IMR-90 (cell line): ENCODE data around the gene GBX2. TPM values are rescaled to one million over a fixed set of nuclear protein-coding genes. Genes with fewer than 3 reads are reported as not detected.

Experiments
- ATAC-seq: fragments of 200-7000 bp; cut with Tn5 transposase; 2 replicates; pipeline ENCODE4 v1.9.1; 2020; ENCODE audit warnings: low read depth, mild to moderate bottlenecking, moderate library complexity
- BruUV-seq: library from RNA; stranded (reverse); fragments of 400-500 nt; replicated peaks from 2 replicates; lab custom pipeline; 2021; lab: Mats Ljungman, UMichigan
- CTCF ChIA-PET: fragments of 300-600 bp; formaldehyde crosslinking; extraction: SDS; loops from one replicate; lab custom pipeline; 2021; ENCODE audit warnings: antibody characterized with exemption; lab: Yijun Ruan, JAX
- POLR2A ChIA-PET: fragments of 300-600 bp; sonication (Branson Sonifier 250); formaldehyde crosslinking; loops from one replicate; lab custom pipeline; 2022; ENCODE audit warnings: antibody characterized with exemption; ENCODE audit not compliant: unreplicated experiment; lab: Charles Lee
- DNase-seq: peaks from one replicate; pipeline ENCODE4 v3.0.0; 2013
- H2AFZ ChIP-seq: replicated peaks from 2 replicates; pipeline ENCODE3; 2013; ENCODE audit warnings: low read length, mild to moderate bottlenecking; ENCODE audit not compliant: poor library complexity
- H2AK5ac ChIP-seq: 2 replicates; pipeline ENCODE4 v1.6.1; 2013; ENCODE audit warnings: low read depth, low read length, inconsistent platforms
- H2AK9ac ChIP-seq: replicated peaks from 2 replicates; pipeline ENCODE3; 2013; ENCODE audit warnings: mild to moderate bottlenecking, low read depth, low read length, moderate library complexity; ENCODE audit not compliant: poor library complexity
- H2BK120ac ChIP-seq: 2 replicates; pipeline ENCODE4 v1.6.1; 2013; ENCODE audit warnings: low read depth, low read length, inconsistent platforms
- H2BK15ac ChIP-seq: 3 replicates; pipeline ENCODE4 v1.6.1; 2013; ENCODE audit warnings: low read depth, low read length, inconsistent platforms
- H2BK20ac ChIP-seq: 2 replicates; pipeline ENCODE4 v1.6.1; 2013; ENCODE audit warnings: low read depth, mild to moderate bottlenecking, inconsistent platforms, low read length, moderate library complexity
- H2BK5ac ChIP-seq: 2 replicates; pipeline ENCODE4 v1.6.1; 2013; ENCODE audit warnings: mild to moderate bottlenecking, low read depth, low read length, inconsistent platforms; ENCODE audit not compliant: poor library complexity, severe bottlenecking
- H3K14ac ChIP-seq: replicated peaks from 2 replicates; pipeline ENCODE4 v1.6.1; 2013; ENCODE audit warnings: low read depth, low read length, inconsistent platforms
- H3K18ac ChIP-seq: 2 replicates; pipeline ENCODE4 v1.6.1; 2013; ENCODE audit warnings: low read depth, low read length, control low read depth
- H3K23ac ChIP-seq: 2 replicates; pipeline ENCODE4 v1.6.1; 2013; ENCODE audit warnings: low read depth, low read length, inconsistent platforms
- H3K27ac ChIP-seq: 2 replicates; pipeline ENCODE4 v1.5.1; 2013; ENCODE audit warnings: mild to moderate bottlenecking, control low read depth, low read length; ENCODE audit not compliant: insufficient read depth
- H3K27me3 ChIP-seq: 2 replicates; pipeline ENCODE4 v1.6.1; 2013; ENCODE audit warnings: low read length; ENCODE audit not compliant: control insufficient read depth, insufficient read depth
- H3K36me3 ChIP-seq: 2 replicates; pipeline ENCODE4 v1.6.1; 2013; ENCODE audit warnings: low read length, mixed read lengths; ENCODE audit not compliant: control insufficient read depth, insufficient read depth
- H3K4ac ChIP-seq: 2 replicates; pipeline ENCODE4 v1.6.1; 2013; ENCODE audit warnings: low read depth, low read length, inconsistent platforms
- H3K4me1 ChIP-seq: 2 replicates; pipeline ENCODE4 v1.6.1; 2013; ENCODE audit warnings: low read length, mixed read lengths; ENCODE audit not compliant: control insufficient read depth, insufficient read depth
- H3K4me2 ChIP-seq: 2 replicates; pipeline ENCODE4 v1.6.1; 2013; ENCODE audit warnings: low read depth, mild to moderate bottlenecking, control low read depth, low read length, moderate library complexity
- H3K4me3 ChIP-seq: 2 replicates; pipeline ENCODE4 v1.5.1; 2013; ENCODE audit warnings: low read depth, mild to moderate bottlenecking, control low read depth, low read length, moderate library complexity; ENCODE audit not compliant: insufficient read depth
- H3K56ac ChIP-seq: 2 replicates; pipeline ENCODE4 v1.6.1; 2013; ENCODE audit warnings: low read length, inconsistent platforms; ENCODE audit not compliant: insufficient read depth; ENCODE audit errors: extremely low read depth
- H3K79me1 ChIP-seq, 2 experiments: 2 replicates each; pipeline ENCODE4 v1.6.1; 2013; ENCODE audit warnings: low read length in 2 of 2, inconsistent platforms in 1 of 2, low read depth in 1 of 2
- H3K9ac ChIP-seq: 2 replicates; pipeline ENCODE4 v1.6.1; 2013; ENCODE audit warnings: low read depth, low read length, control low read depth
- H3K9me1 ChIP-seq: 2 replicates; pipeline ENCODE4 v1.6.1; 2013; ENCODE audit warnings: low read length, inconsistent platforms; ENCODE audit not compliant: insufficient read depth
- H3K9me3 ChIP-seq: 2 replicates; pipeline ENCODE4 v1.6.1; 2013; ENCODE audit warnings: low read length; ENCODE audit not compliant: control insufficient read depth, insufficient read depth
- H4K20me1 ChIP-seq: 2 replicates; pipeline ENCODE4 v1.6.1; 2013; ENCODE audit warnings: low read length, inconsistent platforms; ENCODE audit not compliant: insufficient read depth
- H4K5ac ChIP-seq: 2 replicates; pipeline ENCODE4 v1.6.1; 2013; ENCODE audit warnings: mild to moderate bottlenecking, low read depth, low read length, control low read depth
- H4K8ac ChIP-seq, 2 experiments: 2 replicates each; pipeline ENCODE4 v1.6.1; 2013; ENCODE audit warnings: low read depth in 2 of 2, low read length in 2 of 2, control low read depth in 1 of 2, inconsistent platforms in 1 of 2
- H4K91ac ChIP-seq: 2 replicates; pipeline ENCODE4 v1.6.1; 2013; ENCODE audit warnings: low read depth, low read length, inconsistent platforms; ENCODE audit not compliant: insufficient read depth
- BHLHE40 ChIP-seq: fragments of 150-350 bp; IDR thresholded peaks from 2 replicates; pipeline ENCODE4 v1.6.1; 2016; ENCODE audit warnings: mild to moderate bottlenecking, low read depth, low read length
- CEBPB ChIP-seq: IDR thresholded peaks from 2 replicates; pipeline ENCODE4 v1.6.1; 2012; ENCODE audit warnings: low read depth, low read length, improper control_type of control experiment
- CHD1 ChIP-seq: IDR thresholded peaks from 2 replicates; pipeline ENCODE4 v1.6.1; 2012; ENCODE audit warnings: low read depth, low read length, improper control_type of control experiment
- MAFK ChIP-seq: IDR thresholded peaks from 2 replicates; pipeline ENCODE4 v1.6.1; 2012; ENCODE audit warnings: low read depth, low read length, improper control_type of control experiment
- MAZ ChIP-seq: IDR thresholded peaks from 2 replicates; pipeline ENCODE4 v1.6.1; 2012; ENCODE audit warnings: low read depth, mild to moderate bottlenecking, low read length, improper control_type of control experiment, moderate library complexity, borderline replicate concordance
- MXI1 ChIP-seq: IDR thresholded peaks from 2 replicates; pipeline ENCODE4 v1.6.1; 2012; ENCODE audit warnings: low read depth, mild to moderate bottlenecking, low read length, moderate library complexity, borderline replicate concordance
- NFE2L2 ChIP-seq: fragments of 150-350 bp; IDR thresholded peaks from 2 replicates; pipeline ENCODE4 v1.6.1; 2016; ENCODE audit warnings: low read depth, mild to moderate bottlenecking, low read length
- POLR2A ChIP-seq: IDR thresholded peaks from 2 replicates; pipeline ENCODE4 v1.6.1; 2012; ENCODE audit warnings: mild to moderate bottlenecking, low read depth, low read length
- SMC3 ChIP-seq: fragments of 150-350 bp; IDR thresholded peaks from 2 replicates; pipeline ENCODE4 v1.6.1; 2016; ENCODE audit warnings: low read depth, mild to moderate bottlenecking, antibody characterized with exemption, low read length, moderate library complexity
- USF2 ChIP-seq: fragments of 150-350 bp; IDR thresholded peaks from 2 replicates; pipeline ENCODE4 v1.6.1; 2017; ENCODE audit warnings: mild to moderate bottlenecking, antibody characterized with exemption, low read length, low read depth
- WGBS, 2 experiments: methylation state at CpG; one replicate each; pipeline versions ENCODE4 v1.1.5 to v1.1.7; 2013; ENCODE audit warnings: missing lambda C conversion rate in 2 of 2; ENCODE audit not compliant: insufficient read length in 1 of 2; ENCODE audit errors: extremely low coverage in 2 of 2; 5-methylcytosine and 5-hydroxymethylcytosine counted together
- dilution Hi-C: fragments of 300-500 bp; cut with HindIII; formaldehyde crosslinking; loops from one replicate; pipeline ENCODE4 v1.14.3; 2018; ENCODE audit warnings: low sequenced_read_pairs; ENCODE audit not compliant: unreplicated experiment
- in situ Hi-C: fragments of 300-500 bp; cut with MboI; formaldehyde crosslinking; loops from 3 replicates; pipeline ENCODE4 v1.14.3; 2019; ENCODE audit warnings: low sequenced_read_pairs, inconsistent platforms, mixed read lengths
- intact Hi-C: fragments of 100-400 bp; cut with micrococcal nuclease; formaldehyde crosslinking; loops from 2 replicates; pipeline ENCODE4 v1.10.0; 2022
- polyA plus RNA-seq, 3 experiments: library from polyadenylated mRNA; depleted of rRNA; stranded (reverse); fragments of >200 nt; gene quantifications; 2 replicates each; pipeline ENCODE4 v1.2.3, GENCODE V29; 2012; ENCODE audit warnings: low replicate concordance in 1 of 3
- total RNA-seq: library from RNA; depleted of rRNA; stranded (reverse); fragments of >200 nt; gene quantifications from 2 replicates; pipeline ENCODE4 v1.2.3, GENCODE V29; 2012

Gene GBX2
- total and polyA plus RNA-seq, 2 of the 4 experiments (the other 2 are of a cell fraction): 0.10 TPM; not detected in 1

GRCh38 chr2:236121546-236121945 is 46.6 kb downstream of the GBX2 start:
- H3K56ac ChIP-seq: no peak overlapping the region
- no peaks in the 10 kb centered on the region for H3K27me3 ChIP-seq
- dilution Hi-C loops: no loop called here
- 86% methylated on average over 5 of the region's 7 CpGs; no CpG with 5 or more reads in 1 of the 2 experiments for WGBS, 2 experiments
- intact Hi-C loops: no loop called here
- no peak overlapping the region for H3K4ac ChIP-seq
- H2BK5ac ChIP-seq: no peak overlapping the region
- in situ Hi-C loops: no loop called here
- no peak overlapping the region for H3K27ac ChIP-seq
- DNase-seq (peak; percentile 16), ATAC-seq (0 out of 2 replicates have a peak, but pooled peaks have one; percentile 42)
- no peak overlapping the region for H3K4me3 ChIP-seq
- H3K79me1 ChIP-seq: no peaks in the 10 kb centered on the region
- no peaks in the 10 kb centered on the region for H4K20me1 ChIP-seq
- peaks cover 5% of the 10 kb centered on the region; the same call in 1 of the 2 replicates for H3K36me3 ChIP-seq
- H3K23ac ChIP-seq: no peak overlapping the region
- no peak overlapping the region for H3K14ac ChIP-seq
- H4K91ac ChIP-seq: no peak overlapping the region
- no peak overlapping the region for H2BK15ac ChIP-seq
- H2BK120ac ChIP-seq: no peak overlapping the region
- H2AK5ac ChIP-seq: no peak overlapping the region
- H3K9me1 ChIP-seq: no peaks in the 10 kb centered on the region
- H4K5ac ChIP-seq: no peak overlapping the region
- H3K4me1 ChIP-seq: peaks cover 3% of the 10 kb centered on the region; the same call in 1 of the 2 replicates
- TF ChIP-seq NFE2L2 (no peak), USF2 (no peak), MAFK (no peak), MXI1 (no peak), BHLHE40 (no peak), CEBPB (no peak), POLR2A (no peak), MAZ (no peak), CHD1 (no peak), SMC3 (no peak)
- BruUV-seq: no TSS peak
- CTCF ChIA-PET: no interaction called here
- H2BK20ac ChIP-seq: no peak overlapping the region
- H3K4me2 ChIP-seq: no peak overlapping the region
- no peak overlapping the region for H3K18ac ChIP-seq
- H2AFZ ChIP-seq: peak overlapping the region; percentile 32
- H3K9ac ChIP-seq: no peak overlapping the region
- H2AK9ac ChIP-seq: no peak overlapping the region
- POLR2A ChIA-PET: no interaction called here
- H3K9me3 ChIP-seq: no peaks in the 10 kb centered on the region
- no peak overlapping the region for H4K8ac ChIP-seq
